Heart right ventricle (tissue), 16 donors: Measurements from ENCODE around the gene AFDN. TPM values are rescaled to one million over a fixed set of nuclear protein-coding genes. Genes with fewer than 3 reads are reported as not detected.
A peak's percentile ranks its signal among the peaks of the same experiment; 100 is the strongest.

ENCODE experiments used
- ATAC-seq, 8 donors: fragments of 200-7000 bp; cut with Tn5 transposase; one replicate each; pipeline ENCODE4 v1.9.1; 2020; ENCODE audit warnings: mild to moderate bottlenecking in 8 of 8, moderate library complexity in 8 of 8, moderate number of reproducible peaks in 1 of 8
- DNase-seq, 2 donors: peaks; one replicate each; pipeline ENCODE4 v3.0.0-alpha.2; 2020
- H3K27ac ChIP-seq, 10 donors: fragments of 200-600 bp; sonication (generic) in 2 of 10; one replicate each; pipeline versions ENCODE4 v1.5.0 to v1.8.0; 2020 to 2022; ENCODE audit warnings: mild to moderate bottlenecking in 3 of 10
- H3K27me3 ChIP-seq, 7 donors: fragments of 200-600 bp; one replicate each; pipeline ENCODE4 v1.8.0; 2021 to 2022; ENCODE audit warnings: mild to moderate bottlenecking in 2 of 7
- H3K36me3 ChIP-seq, 9 donors: fragments of 200-600 bp; sonication (generic) in 1 of 9; one replicate each; pipeline versions ENCODE4 v1.5.0 to v1.8.0; 2020 to 2022; ENCODE audit warnings: mild to moderate bottlenecking in 2 of 9
- H3K4me1 ChIP-seq, 9 donors: fragments of 200-600 bp; sonication (generic) in 1 of 9; one replicate each; pipeline versions ENCODE4 v1.5.0 to v1.8.0; 2020 to 2022; ENCODE audit warnings: mild to moderate bottlenecking in 4 of 9
- H3K4me3 ChIP-seq, 10 donors: fragments of 200-600 bp; sonication (generic) in 2 of 10; one replicate each; pipeline versions ENCODE4 v1.5.0 to v1.8.0; 2020 to 2022; ENCODE audit warnings: mild to moderate bottlenecking in 7 of 10, moderate library complexity in 2 of 10
- H3K9me3 ChIP-seq, 11 donors: fragments of 200-600 bp in 10 of 11; sonication (generic) in 2 of 11; one replicate each; pipeline versions ENCODE4 v1.5.0 to v1.8.0; 2013 to 2022; ENCODE audit warnings: mild to moderate bottlenecking in 2 of 11, control low read depth in 1 of 11, moderate library complexity in 1 of 11
- CTCF ChIP-seq, 9 donors: fragments of 200-600 bp; sonication (generic) in 2 of 9; IDR thresholded peaks; one replicate each; pipeline versions ENCODE4 v1.5.0 to v1.8.0; 2021 to 2022; ENCODE audit warnings: antibody characterized with exemption in 9 of 9, mild to moderate bottlenecking in 5 of 9, moderate library complexity in 1 of 9
- WGBS, 2 donors: extraction: QIAGEN DNeasy Blood & Tissue Kit; methylation state at CpG; one replicate each; pipeline ENCODE4 v1.1.7; 2013; ENCODE audit warnings: inconsistent platforms in 1 of 2; 5-methylcytosine and 5-hydroxymethylcytosine counted together
- intact Hi-C, 10 donors: fragments of 100-400 bp; cut with DNase I; formaldehyde crosslinking; loops; one replicate each; pipeline versions ENCODE4 v1.11.1 to v1.14.2; 2022
- polyA plus RNA-seq, 2 donors: library from polyadenylated mRNA; stranded (reverse); fragments of 200-250 nt; gene quantifications; one replicate each; pipeline ENCODE4 v1.2.3, GENCODE V29; 2013
- total RNA-seq, 10 donors: library from RNA; stranded (reverse); fragmentation: NEBNext Ultra II Directional in 3 of 10; extraction: Animal tissue kit (Norgen Biotek cat#: 25700) in 3 of 10; gene quantifications; one replicate each; pipeline versions ENCODE4 v1.2.1 to v1.2.4, GENCODE V29; 2021 to 2023
- donor health status: Arrhythmogenic right ventricular cardiomyopathy.
- donor health status: ischemic (EF 13 %, LVEDD 7.1; RV severe dilation, severe dysfunction).
- donor health status: healthy with polysubstance abuse.
- donor health status: DM: no; HTN: yes; CAD: no.
- donor health status: DM: no; HTN: no; CAD: no.
- donor health status: ischemic (EF 25% LVEDD 6.9; RV normal size, moderate dysfunction).
- donor health status: ischemic (EF 25% LVEDD 5.7; RV mildly dilated, moderate dysfunction).
- donor health status: healthy.
- donor health status: DM: yes; HTN: yes; CAD: no.
- donor health status: Ischemic cardiomyopathy.
- donor health status: ischemic (EF 35%, LVEDD 5.7; RV mildly dilated, moderate dysfunction).
- donor health status: nonischemic (EF 11% LVEDD 7.7; RV severe dilation, severe dysfunction).
- donor health status: DM: yes; HTN: yes; CAD: no.
- donor health status: PGD.
- donor health status: ischemic (EF 29% LVEDD 5.4; RV normal size, mild dysfunction).
- donor health status: nonischemic (EF 23%, LVEDD 6.1; RV moderate dilation, normal function).

AFDN gene
- total and polyA plus RNA-seq, 12 donors = 17.4 to 79.9 (median 58.0) TPM

DNA sequence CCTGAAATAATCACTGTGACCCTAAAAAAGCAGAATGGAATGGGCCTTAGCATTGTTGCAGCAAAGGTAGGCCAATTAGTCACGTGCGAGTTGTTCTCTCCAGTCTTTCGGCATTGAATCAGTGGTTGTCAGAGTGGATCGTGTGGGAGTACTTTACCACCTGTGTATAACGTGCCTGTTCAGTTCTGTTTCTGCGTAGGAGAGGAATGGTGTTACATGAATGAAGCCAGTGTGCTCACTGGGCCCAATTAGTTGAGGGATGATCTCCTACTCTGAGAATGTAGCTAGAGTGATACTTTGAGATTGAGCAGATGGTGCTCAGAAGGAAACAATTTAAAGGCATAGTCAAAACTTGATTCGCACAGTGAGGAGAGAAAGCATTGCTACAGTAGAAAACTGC, 98.3 kb downstream of the AFDN start:
- H3K27me3 ChIP-seq = no peaks in the 10 kb centered on the region
- no peaks in the 10 kb centered on the region for H3K9me3 ChIP-seq

DNA sequence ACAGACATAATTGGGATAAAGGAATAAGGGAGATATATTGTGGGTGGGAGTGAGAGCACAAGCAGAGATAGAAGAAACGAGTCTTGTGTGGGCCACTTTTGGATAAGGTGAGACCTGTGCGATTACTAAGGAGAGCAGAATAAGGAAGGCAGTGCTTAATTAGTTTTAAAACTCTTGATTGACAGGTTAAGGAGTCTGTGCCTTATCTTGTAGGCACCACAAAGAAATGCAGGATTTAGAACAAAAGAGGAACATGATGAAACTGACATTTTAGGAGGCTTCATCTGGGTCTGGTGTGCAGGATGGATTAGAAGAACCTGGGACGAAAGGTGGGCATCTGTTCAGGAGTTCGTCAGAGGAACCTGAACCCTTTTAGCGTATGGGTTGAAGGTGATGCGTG, 100.5 kb downstream of the AFDN start:
- no peak for TF ChIP-seq CTCF (IDR thresholded peaks at IDR 0.05)
- 96 to 97% methylated on average over 6 of the region's 6 CpGs for WGBS, 2 donors
- no peak overlapping the region for H3K4me3 ChIP-seq
- no peaks in the 10 kb centered on the region for H3K9me3 ChIP-seq
- DNase-seq (no peak), ATAC-seq (no peak)
- intact Hi-C loops = loop anchor here in 1 of 10 donors (10.0 kb wide), 1 partner anchor 128 kb away; no protein-coding TSS in a partner anchor
- H3K4me1 ChIP-seq = peaks cover 0 to 5% (median under 1%) of the 10 kb centered on the region in 9 donors
- no peak overlapping the region for H3K27ac ChIP-seq
- H3K36me3 ChIP-seq = peaks cover 0 to 95% (median 25%) of the 10 kb centered on the region in 9 donors
- H3K27me3 ChIP-seq = no peaks in the 10 kb centered on the region

More for the DNA sequence above, 98.3 kb downstream of the AFDN start:
- ATAC-seq (peak in 4 of 8 donors; percentile 53 to 78 (median 72)), DNase-seq (no peak)
- 79 to 80% methylated on average over 7 of the region's 7 CpGs for WGBS, 2 donors
- intact Hi-C loops = loop anchor here in 1 of 10 donors (10.0 kb wide), 1 partner anchor 130 kb away; no protein-coding TSS in a partner anchor
- TF ChIP-seq CTCF (IDR thresholded peaks at IDR 0.05) = no peak
- peaks cover 0 to 99% (median 27%) of the 10 kb centered on the region in 9 donors for H3K36me3 ChIP-seq
- H3K27ac ChIP-seq = peak overlapping the region in 1 of 10 donors; percentile 40
- peaks cover 0 to 3% (median 0%) of the 10 kb centered on the region in 9 donors for H3K4me1 ChIP-seq
- no peak overlapping the region for H3K4me3 ChIP-seq

- H3K36me3 ChIP-seq = peaks cover 0 to 87% (median 18%) of the 10 kb centered on the region in 9 donors
- ATAC-seq (no peak), DNase-seq (no peak)
- no peak for TF ChIP-seq CTCF (IDR thresholded peaks at IDR 0.05)
- 96 to 98% methylated on average over 3 of the region's 3 CpGs for WGBS, 2 donors
- H3K27me3 ChIP-seq = no peaks in the 10 kb centered on the region
- no peak overlapping the region for H3K27ac ChIP-seq
- H3K9me3 ChIP-seq = no peaks in the 10 kb centered on the region
- H3K4me3 ChIP-seq = no peak overlapping the region
- peaks cover 0 to 13% (median 6%) of the 10 kb centered on the region in 9 donors for H3K4me1 ChIP-seq
- intact Hi-C loops = loop anchor here in 1 of 10 donors (10.0 kb wide), 1 partner anchor 127 kb away; no protein-coding TSS in a partner anchor
Measured at GRCh38 chr6:167928111-167928510, 101.4 kb downstream of the AFDN start.

DNA sequence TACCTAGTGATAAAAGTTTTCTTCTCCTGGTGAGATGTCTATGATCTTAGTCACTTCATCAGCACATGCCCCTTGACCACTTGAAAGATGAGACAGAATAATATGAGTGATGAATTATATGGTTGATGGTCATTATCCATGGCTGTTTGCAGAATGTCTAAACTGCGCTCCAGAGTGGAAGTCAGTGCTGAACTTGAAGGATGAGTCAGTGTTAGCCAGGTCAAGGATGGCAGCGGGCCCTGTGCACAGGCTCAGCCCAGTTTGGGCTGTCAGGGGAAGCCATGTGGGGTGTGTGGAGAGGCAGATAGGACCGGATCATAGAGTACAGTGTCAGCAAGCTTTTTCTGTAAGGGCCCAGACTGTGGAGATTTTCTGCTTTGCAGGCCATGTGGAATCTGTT, 103.6 kb downstream of the AFDN start:
- DNase-seq (no peak), ATAC-seq (peak in 5 of 8 donors; percentile 35 to 81 (median 43))
- peaks cover 0 to 65% (median 16%) of the 10 kb centered on the region in 9 donors for H3K36me3 ChIP-seq
- WGBS, 2 donors = 84 to 86% methylated on average over 3 of the region's 3 CpGs
- no peak for TF ChIP-seq CTCF (IDR thresholded peaks at IDR 0.05)
- intact Hi-C loops = loop anchor here in 4 of 10 donors (10.0 kb wide), 3 partner anchors 105 to 125 kb away; no protein-coding TSS in a partner anchor
- no peak overlapping the region for H3K4me3 ChIP-seq
- H3K27ac ChIP-seq = peak overlapping the region in 2 of 10 donors; percentile 3 to 5
- H3K4me1 ChIP-seq = peaks cover 0 to 26% (median 23%) of the 10 kb centered on the region in 9 donors
- no peaks in the 10 kb centered on the region for H3K9me3 ChIP-seq
- no peaks in the 10 kb centered on the region for H3K27me3 ChIP-seq
